K562 (cell line): ENCODE measurements around the gene STEEP1. TPM values are rescaled to one million over a fixed set of nuclear protein-coding genes. Genes with fewer than 3 reads are reported as not detected.
A peak's percentile ranks its signal among the peaks of the same experiment; 100 is the strongest.

Experiments
- ATAC-seq: fragments of 200-7000 bp; cut with Tn5 transposase; 3 replicates; pipeline ENCODE4 v1.9.1; 2020; ENCODE audit warnings: moderate library complexity
- BruUV-seq: library from RNA; stranded (reverse); fragments of 400-500 nt; replicated peaks from 2 replicates; lab custom pipeline; 2021; lab: Mats Ljungman, UMichigan
- CTCF ChIA-PET: fragments of 300-600 bp; formaldehyde crosslinking; extraction: SDS; loops from one replicate; lab custom pipeline; 2021; ENCODE audit warnings: low intra/inter-chr PET ratio; lab: Yijun Ruan, JAX
- POLR2A ChIA-PET: fragments of 300-600, 350-650 bp; sonication (Branson Sonifier 250); formaldehyde crosslinking; extraction: SDS; loops from one replicate; lab custom pipeline; 2021; ENCODE audit warnings: antibody characterized with exemption, inconsistent platforms; lab: Yijun Ruan, JAX
- DNase-seq, 4 experiments: peaks; one replicate each; pipeline versions ENCODE4 v3.0.0 to v3.0.0-alpha.2; 2011 to 2018; ENCODE audit warnings: low spot score in 3 of 4, mixed read lengths in 3 of 4; ENCODE audit errors: extremely low read depth in 1 of 4
- FAIRE-seq: peaks from 2 replicates; lab custom pipeline; 2011; peaks lifted over from hg19 to GRCh38; lab: Jason Lieb, UNC
- H2AFZ ChIP-seq: 2 replicates; pipeline ENCODE4 v1.6.0; 2011; ENCODE audit warnings: low read depth, low read length, control low read depth, inconsistent platforms
- H3K27ac ChIP-seq: fragments of 200-600 bp; 3 replicates; pipeline ENCODE4 v1.8.0; 2011; ENCODE audit warnings: low read depth, mild to moderate bottlenecking, control low read depth, inconsistent platforms, low read length, moderate library complexity, mixed read lengths; ENCODE audit errors: extremely low read depth
- H3K27me3 ChIP-seq, 2 experiments: fragments of 300-600 bp in 1 of 2; 2 replicates in 1 of 2; 3 replicates in 1 of 2; pipeline versions ENCODE4 v1.6.0 to v1.8.0; 2011; ENCODE audit warnings: inconsistent platforms in 2 of 2, low read length in 2 of 2, mild to moderate bottlenecking in 1 of 2, mixed read lengths in 1 of 2, moderate library complexity in 1 of 2; ENCODE audit not compliant: control insufficient read depth in 2 of 2, insufficient read depth in 2 of 2
- H3K36me3 ChIP-seq: fragments of 300-600 bp; 3 replicates; pipeline ENCODE4 v1.8.0; 2011; ENCODE audit warnings: mild to moderate bottlenecking, low read length, inconsistent platforms; ENCODE audit not compliant: control insufficient read depth, insufficient read depth
- H3K4me1 ChIP-seq, 2 experiments: fragments of 200-600 bp in 1 of 2; replicated peaks in 1 of 2; 2 replicates in 1 of 2; 3 replicates in 1 of 2; pipeline versions ENCODE4 v1.5.1 to v1.8.0; 2011; ENCODE audit warnings: inconsistent platforms in 2 of 2, low read length in 2 of 2, mild to moderate bottlenecking in 1 of 2, mixed read lengths in 1 of 2, moderate library complexity in 1 of 2; ENCODE audit not compliant: control insufficient read depth in 2 of 2, insufficient read depth in 2 of 2
- H3K4me2 ChIP-seq: 2 replicates; pipeline ENCODE4 v1.6.1; 2011; ENCODE audit warnings: low read length, control low read depth, inconsistent platforms, mixed read lengths; ENCODE audit not compliant: insufficient read depth
- H3K4me3 ChIP-seq: fragments of 200-600 bp; sonication (generic), shearing (Covaris generic); 2 replicates; pipeline ENCODE4 v1.5.1; 2016; ENCODE audit warnings: control low read depth, inconsistent platforms
- H3K79me2 ChIP-seq: fragments of 200-600 bp; 3 replicates; pipeline ENCODE4 v1.8.0; 2011; ENCODE audit warnings: low read length, inconsistent platforms; ENCODE audit not compliant: control insufficient read depth, insufficient read depth
- H3K9ac ChIP-seq, 2 experiments: 2 replicates each; pipeline versions ENCODE4 v1.6.0 to v1.6.1; 2011; ENCODE audit warnings: low read depth in 2 of 2, low read length in 2 of 2, control low read depth in 1 of 2, inconsistent platforms in 1 of 2, mild to moderate bottlenecking in 1 of 2, mixed read lengths in 1 of 2; ENCODE audit not compliant: insufficient read depth in 1 of 2
- H3K9me1 ChIP-seq: one replicate; pipeline ENCODE4 v1.6.0; 2011; ENCODE audit warnings: inconsistent platforms, mild to moderate bottlenecking, low read length, moderate library complexity; ENCODE audit not compliant: control insufficient read depth, insufficient read depth
- H3K9me3 ChIP-seq: replicated peaks from 2 replicates; pipeline ENCODE4 v1.5.1; 2011; ENCODE audit warnings: low read depth, low read length, inconsistent platforms; ENCODE audit not compliant: control insufficient read depth, insufficient read depth
- H4K20me1 ChIP-seq: replicated peaks from 2 replicates; pipeline ENCODE4 v1.6.1; 2011; ENCODE audit warnings: low read length, inconsistent platforms, mixed read lengths; ENCODE audit not compliant: control insufficient read depth, insufficient read depth
- BRF2 ChIP-seq: IDR thresholded peaks from 3 replicates; pipeline ENCODE4 v1.6.1; 2011; ENCODE audit warnings: borderline replicate concordance, mild to moderate bottlenecking; ENCODE audit not compliant: insufficient read length, insufficient read depth
- E2F6 ChIP-seq, 2 experiments: IDR thresholded peaks; 2 replicates each; pipeline ENCODE4 v1.6.1; 2011; ENCODE audit warnings: borderline replicate concordance in 1 of 2, control low read depth in 1 of 2, low read depth in 1 of 2, low read length in 1 of 2, mild to moderate bottlenecking in 1 of 2, mixed read lengths in 1 of 2, moderate library complexity in 1 of 2; ENCODE audit not compliant: insufficient read depth in 1 of 2, insufficient read length in 1 of 2, poor library complexity in 1 of 2, severe bottlenecking in 1 of 2; ENCODE audit errors: extremely low read depth in 1 of 2
- ZFP1 ChIP-seq: fragments of 450-650 bp; formaldehyde crosslinking; IDR thresholded peaks from 2 replicates; pipeline ENCODE4 v1.4.0; 2020; ENCODE audit warnings: mild to moderate bottlenecking, mixed read lengths
- WGBS: fragments of 100-300 bp; shearing (Covaris generic); methylation state at CpG from one replicate; pipeline ENCODE4 v1.1.6; 2016; ENCODE audit warnings: low coverage, mixed read lengths; ENCODE audit not compliant: insufficient coverage; ENCODE audit errors: missing lambda C conversion rate; 5-methylcytosine and 5-hydroxymethylcytosine counted together
- in situ Hi-C: fragments of 300-500 bp; cut with MboI; formaldehyde crosslinking; loops from 4 replicates; pipeline ENCODE4 v1.15.0; 2018; ENCODE audit warnings: inconsistent platforms, mixed read lengths
- intact Hi-C: fragments of 100-400 bp; cut with micrococcal nuclease; formaldehyde crosslinking; loops from 2 replicates; pipeline ENCODE4 v1.14.2; 2022
- polyA plus RNA-seq, 8 experiments: library from polyadenylated mRNA; depleted of rRNA in 4 of 8; stranded (reverse) in 5 of 8; unstranded in 3 of 8; fragments of >200 nt; fragmentation: Nextera tagmentation in 2 of 8; fragmentation: Illumina TruSeq in 1 of 8; extraction: Ambion mirVana in 2 of 8; extraction: Trizol in 1 of 8; gene quantifications; 2 replicates each; pipeline versions ENCODE4 v1.2.1 to v1.2.3, GENCODE V29; 2011 to 2014; ENCODE audit warnings: inconsistent platforms in 1 of 8, missing spikeins in 1 of 8
- total RNA-seq, 7 experiments: library from RNA; depleted of rRNA in 6 of 7; stranded (reverse); fragments of >200 nt in 6 of 7; fragmentation: Illumina TruSeq in 2 of 7; extraction: Trizol in 2 of 7; gene quantifications; 2 replicates each; pipeline versions ENCODE4 v1.2.1 to v1.2.3, GENCODE V29; 2011 to 2021; ENCODE audit warnings: low replicate concordance in 1 of 7

Gene STEEP1
- total and polyA plus RNA-seq, 9 of the 15 experiments (the other 6 are each of a cell fraction or from before 2014, with no cell fraction given) = 15.0 to 73.7 (median 40.3) TPM

GRCh38 chrX:119574394-119575266 lies 9.4 kb upstream of the STEEP1 start, which contains the start of gene UBE2A (continued):
- TF ChIP-seq BRF2 = no peak

GRCh38 chrX:119573840-119574393 lies 8.7 kb upstream of the STEEP1 start:
- H2AFZ ChIP-seq = peak overlapping the region; percentile 92
- DNase-seq (peak; percentile 22 to 48 (median 42)), ATAC-seq (peak; percentile 15), FAIRE-seq (no peak)
- H3K4me1 ChIP-seq = peaks cover 8 to 10% of the 10 kb centered on the region in 2 experiments; a peak in 3 of 5 replicates
- in situ Hi-C loops = no loop called here
- H3K9ac ChIP-seq = peak overlapping the region; percentile 85 to 98
- H3K79me2 ChIP-seq = peaks cover 16% of the 10 kb centered on the region
- WGBS = under 1% methylated on average over 17 of the region's 30 CpGs
- intact Hi-C loops = loop anchor here (1.0 kb wide), 1 partner anchor 58 kb away; no protein-coding TSS in a partner anchor
- no TSS peak for BruUV-seq
- no peaks in the 10 kb centered on the region for H3K27me3 ChIP-seq
- no peaks in the 10 kb centered on the region for H3K9me3 ChIP-seq
- H3K36me3 ChIP-seq = peaks cover 21% of the 10 kb centered on the region; the same call in 2 of the 3 replicates
- peak overlapping the region; percentile 88 for H3K4me3 ChIP-seq
- H3K9me1 ChIP-seq = no peaks in the 10 kb centered on the region
- no peaks in the 10 kb centered on the region for H4K20me1 ChIP-seq
- H3K27ac ChIP-seq = peak overlapping the region; percentile 88; the same call in 2 of the 3 replicates
- CTCF ChIA-PET = interaction anchor here (1.5 kb wide), 1 partner anchor 58 kb away, joined by 6 read pairs; no protein-coding TSS in a partner anchor
- peak overlapping the region; percentile 90 for H3K4me2 ChIP-seq
- POLR2A ChIA-PET = interaction anchor here (0.6 to 2.3 kb wide), 10 partner anchors 9 to 215 kb away, joined by 3 to 11 read pairs (median 4); partner anchors contain the start of gene STEEP1
- TF ChIP-seq E2F6 (IDR thresholded peaks at IDR 0.05; ENCODE audit: borderline replicate concordance in 1 of 2, extremely low read depth in 1 of 2, insufficient read depth in 1 of 2, insufficient read length in 1 of 2, low read depth in 1 of 2, low read length in 1 of 2, poor library complexity in 1 of 2, severe bottlenecking in 1 of 2) (peak in 1 of 2 experiments; percentile 18), ZFP1 (CRISPR knock-in tag) (no peak)
